K562 (cell line): ENCODE data around the gene OR4B1. TPM values are rescaled to one million over a fixed set of nuclear protein-coding genes. Genes with fewer than 3 reads are reported as not detected.
A peak's percentile ranks its signal among the peaks of the same experiment; 100 is the strongest.

Source experiments
- MAZ ChIP-seq, 2 experiments: fragments of 450-650 bp in 1 of 2; sonication (generic) in 1 of 2; formaldehyde crosslinking; IDR thresholded peaks in 1 of 2; conservative IDR thresholded peaks in 1 of 2; 2 replicates each; pipeline versions ENCODE4 v1.4.0 to v1.5.0; 2020; ENCODE audit warnings: mild to moderate bottlenecking in 1 of 2, missing genetic modification reagents in 1 of 2
- REST ChIP-seq, 2 experiments: fragments of 450-650 bp; formaldehyde crosslinking in 1 of 2; IDR thresholded peaks; 2 replicates each; pipeline versions ENCODE4 v1.4.0 to v1.6.1; 2014 to 2020; ENCODE audit warnings: mild to moderate bottlenecking in 2 of 2, borderline replicate concordance in 1 of 2, low read depth in 1 of 2
- polyA plus RNA-seq, 8 experiments: library from polyadenylated mRNA; depleted of rRNA in 4 of 8; stranded (reverse) in 5 of 8; unstranded in 3 of 8; fragments of >200 nt; fragmentation: Nextera tagmentation in 2 of 8; fragmentation: Illumina TruSeq in 1 of 8; extraction: Ambion mirVana in 2 of 8; extraction: Trizol in 1 of 8; gene quantifications; 2 replicates each; pipeline versions ENCODE4 v1.2.1 to v1.2.3, GENCODE V29; 2011 to 2014; ENCODE audit warnings: inconsistent platforms in 1 of 8, missing spikeins in 1 of 8
- total RNA-seq, 7 experiments: library from RNA; depleted of rRNA in 6 of 7; stranded (reverse); fragments of >200 nt in 6 of 7; fragmentation: Illumina TruSeq in 2 of 7; extraction: Trizol in 2 of 7; gene quantifications; 2 replicates each; pipeline versions ENCODE4 v1.2.1 to v1.2.3, GENCODE V29; 2011 to 2021; ENCODE audit warnings: low replicate concordance in 1 of 7

OR4B1 gene
- total and polyA plus RNA-seq, 9 of the 15 experiments (the other 6 are each of a cell fraction or from before 2014, with no cell fraction given), result not detected

- peak; percentile 62; the same call in 1 of the 2 replicates for TF ChIP-seq REST (IDR thresholded peaks at IDR 0.05; ENCODE audit: borderline replicate concordance)
- no peak for TF ChIP-seq REST (CRISPR knock-in tag; IDR thresholded peaks at IDR 0.05; ENCODE audit: low read depth)
- TF ChIP-seq MAZ (CRISPR knock-in tag; conservative IDR thresholded peaks at IDR 0.05 in 1 of 2, IDR thresholded peaks at IDR 0.05 in 1 of 2), result 0 out of 4 replicates have a peak, but pooled peaks of 1 of the 2 experiments have one; percentile 17
These were observed 43.6 kb upstream of the OR4B1 start (continued) for GRCh38 chr11:48172818-48173609.
